Neural cell (in vitro differentiated cells): ENCODE data around the gene HNRNPH2. TPM values are rescaled to one million over a fixed set of nuclear protein-coding genes. Genes with fewer than 3 reads are reported as not detected.

Source experiments
- H2AFZ ChIP-seq: fragments of 200-600, 300-800 bp; sonication (generic), shearing (Covaris generic); 2 replicates; pipeline ENCODE4 v1.6.0; 2014; ENCODE audit warnings: low read depth, mild to moderate bottlenecking, antibody characterized with exemption, low read length, moderate library complexity
- H3F3A ChIP-seq: fragments of 200-600 bp; shearing (Covaris generic); 2 replicates; pipeline ENCODE4 v1.6.1; 2016; ENCODE audit warnings: mild to moderate bottlenecking, moderate library complexity, mixed read lengths, antibody characterized with exemption, low read length; ENCODE audit not compliant: insufficient read depth, poor library complexity, severe bottlenecking
- H3K27ac ChIP-seq: fragments of 200-600, 300-800 bp; sonication (generic), shearing (Covaris generic); 2 replicates; pipeline ENCODE4 v1.5.1; 2014; ENCODE audit warnings: mild to moderate bottlenecking, low read length, moderate library complexity
- H3K27me3 ChIP-seq: fragments of 300-800, 200-600 bp; sonication (generic), shearing (Covaris generic); 2 replicates; pipeline ENCODE4 v1.6.0; 2014; ENCODE audit warnings: mild to moderate bottlenecking, low read depth, low read length, moderate library complexity; ENCODE audit not compliant: insufficient read depth
- H3K36me3 ChIP-seq: fragments of 300-800, 200-600 bp; sonication (generic), shearing (Covaris generic); 2 replicates; pipeline ENCODE4 v1.5.1; 2014; ENCODE audit warnings: mild to moderate bottlenecking, antibody characterized with exemption, low read length, moderate library complexity; ENCODE audit not compliant: insufficient read depth
- H3K4me2 ChIP-seq: fragments of 300-800, 200-600 bp; sonication (generic), shearing (Covaris generic); 2 replicates; pipeline ENCODE4 v1.6.0; 2014; ENCODE audit warnings: mild to moderate bottlenecking, low read length
- H3K4me3 ChIP-seq: fragments of 300-800, 200-600 bp; sonication (generic), shearing (Covaris generic); 2 replicates; pipeline ENCODE4 v1.5.1; 2014; ENCODE audit warnings: mild to moderate bottlenecking, low read length, moderate library complexity
- H3K79me2 ChIP-seq: fragments of 200-600 bp; shearing (Covaris generic); replicated peaks from 2 replicates; pipeline ENCODE4 v1.6.0; 2014; ENCODE audit warnings: mild to moderate bottlenecking, low read length, moderate library complexity; ENCODE audit not compliant: insufficient read depth
- H3K9ac ChIP-seq: fragments of 300-800, 200-600 bp; sonication (generic), shearing (Covaris generic); 2 replicates; pipeline ENCODE4 v1.6.1; 2016; ENCODE audit warnings: mild to moderate bottlenecking, low read length, mixed read lengths
- H3K9me2 ChIP-seq: fragments of 200-600 bp; shearing (Covaris generic); 2 replicates; pipeline ENCODE4 v1.6.1; 2016; ENCODE audit warnings: mild to moderate bottlenecking, low read length, mixed read lengths; ENCODE audit not compliant: insufficient read depth
- H3K9me3 ChIP-seq: fragments of 200-600, 300-800 bp; sonication (generic), shearing (Covaris generic); 2 replicates; pipeline ENCODE4 v1.6.1; 2016; ENCODE audit warnings: mild to moderate bottlenecking, mixed run types, low read length, moderate library complexity, mixed read lengths
- H4K20me1 ChIP-seq: fragments of 200-600 bp; shearing (Covaris generic); 2 replicates; pipeline ENCODE4 v1.6.1; 2016; ENCODE audit warnings: mild to moderate bottlenecking, mixed run types; ENCODE audit not compliant: insufficient read depth
- CTCF ChIP-seq: fragments of 450-650 bp; IDR thresholded peaks from 2 replicates; pipeline ENCODE4 v1.5.1; 2014; ENCODE audit warnings: antibody characterized with exemption, mild to moderate bottlenecking, moderate library complexity; ENCODE audit not compliant: poor library complexity, severe bottlenecking
- EP300 ChIP-seq: fragments of 450-650 bp; conservative IDR thresholded peaks from 2 replicates; pipeline ENCODE4 v1.6.1; 2014; ENCODE audit warnings: antibody characterized with exemption, mild to moderate bottlenecking, moderate library complexity; ENCODE audit not compliant: poor library complexity, severe bottlenecking
- EZH2 ChIP-seq: fragments of 200-600, 300-800 bp; shearing (Covaris generic), sonication (generic); IDR thresholded peaks from 2 replicates; pipeline ENCODE4 v1.6.1; 2014; ENCODE audit warnings: antibody characterized with exemption, low read length, borderline replicate concordance, mild to moderate bottlenecking; ENCODE audit not compliant: insufficient read depth, poor library complexity, severe bottlenecking
- MXI1 ChIP-seq: fragments of 450-650 bp; conservative IDR thresholded peaks from 2 replicates; pipeline ENCODE4 v1.6.1; 2014; ENCODE audit warnings: antibody characterized with exemption, mild to moderate bottlenecking; ENCODE audit not compliant: poor library complexity, severe bottlenecking
- POLR2AphosphoS5 ChIP-seq: IDR thresholded peaks from 2 replicates; pipeline ENCODE4 v1.6.1; 2012
- RAD21 ChIP-seq: fragments of 450-650 bp; conservative IDR thresholded peaks from 2 replicates; pipeline ENCODE4 v1.6.1; 2014; ENCODE audit warnings: antibody characterized with exemption, mild to moderate bottlenecking, moderate library complexity
- REST ChIP-seq: IDR thresholded peaks from 2 replicates; pipeline ENCODE4 v1.6.1; 2012; ENCODE audit warnings: borderline replicate concordance
- SMC3 ChIP-seq: fragments of 450-650 bp; conservative IDR thresholded peaks from 2 replicates; pipeline ENCODE4 v1.6.1; 2014; ENCODE audit warnings: antibody characterized with exemption, mild to moderate bottlenecking, moderate library complexity; ENCODE audit not compliant: poor library complexity
- TAF1 ChIP-seq: IDR thresholded peaks from 2 replicates; pipeline ENCODE4 v1.6.1; 2012; ENCODE audit warnings: low read depth
- polyA plus RNA-seq: library from polyadenylated mRNA; depleted of rRNA; stranded (reverse); fragments of >200 nt; gene quantifications from 2 replicates; pipeline ENCODE4 v1.2.3, GENCODE V29; 2014

HNRNPH2 gene
- polyA plus RNA-seq, 1 donor from 2014 or later: 167 TPM

- H3K4me2 ChIP-seq: no peak overlapping the region
- H3K36me3 ChIP-seq: no peaks in the 10 kb centered on the region
- no peak overlapping the region for H3K27ac ChIP-seq
- no peaks in the 10 kb centered on the region for H3K9me3 ChIP-seq
- H3K9ac ChIP-seq: no peak overlapping the region
- H3K27me3 ChIP-seq: no peaks in the 10 kb centered on the region
- H2AFZ ChIP-seq: no peak overlapping the region
- H3F3A ChIP-seq: no peaks in the 10 kb centered on the region
- no peak overlapping the region for H3K4me3 ChIP-seq
- H3K9me2 ChIP-seq: no peaks in the 10 kb centered on the region
- H4K20me1 ChIP-seq: no peaks in the 10 kb centered on the region
- no peaks in the 10 kb centered on the region for H3K79me2 ChIP-seq
- TF ChIP-seq EP300 (no peak), RAD21 (no peak), TAF1 (no peak), REST (no peak), MXI1 (no peak), SMC3 (no peak), EZH2 (no peak), CTCF (no peak), POLR2AphosphoS5 (no peak)
Observed at GRCh38 chrX:101368800-101369199, 39.2 kb upstream of the HNRNPH2 start.

- no peaks in the 10 kb centered on the region for H3K27me3 ChIP-seq
- no peaks in the 10 kb centered on the region for H3K9me3 ChIP-seq
- no peak overlapping the region for H3K4me2 ChIP-seq
- H3K27ac ChIP-seq: no peak overlapping the region
- H3F3A ChIP-seq: no peaks in the 10 kb centered on the region
- H3K36me3 ChIP-seq: no peaks in the 10 kb centered on the region
- H3K9ac ChIP-seq: no peak overlapping the region
- H3K4me3 ChIP-seq: no peak overlapping the region
- TF ChIP-seq REST: no peak
- TF ChIP-seq TAF1: no peak
- TF ChIP-seq EP300: no peak
- TF ChIP-seq RAD21: no peak
- TF ChIP-seq MXI1: no peak
- TF ChIP-seq POLR2AphosphoS5: no peak
- no peak for TF ChIP-seq EZH2
- no peak for TF ChIP-seq CTCF
- TF ChIP-seq SMC3: no peak
- no peaks in the 10 kb centered on the region for H3K9me2 ChIP-seq
- H3K79me2 ChIP-seq: no peaks in the 10 kb centered on the region
- no peak overlapping the region for H2AFZ ChIP-seq
- H4K20me1 ChIP-seq: no peaks in the 10 kb centered on the region
Observed at GRCh38 chrX:101369687-101370086, 38.3 kb upstream of the HNRNPH2 start.
